ENCODE measurements around the gene HOXB9.
A peak's percentile ranks its signal among the peaks of the same experiment; 100 is the strongest.

- TF ChIP-seq, protein P1, sequence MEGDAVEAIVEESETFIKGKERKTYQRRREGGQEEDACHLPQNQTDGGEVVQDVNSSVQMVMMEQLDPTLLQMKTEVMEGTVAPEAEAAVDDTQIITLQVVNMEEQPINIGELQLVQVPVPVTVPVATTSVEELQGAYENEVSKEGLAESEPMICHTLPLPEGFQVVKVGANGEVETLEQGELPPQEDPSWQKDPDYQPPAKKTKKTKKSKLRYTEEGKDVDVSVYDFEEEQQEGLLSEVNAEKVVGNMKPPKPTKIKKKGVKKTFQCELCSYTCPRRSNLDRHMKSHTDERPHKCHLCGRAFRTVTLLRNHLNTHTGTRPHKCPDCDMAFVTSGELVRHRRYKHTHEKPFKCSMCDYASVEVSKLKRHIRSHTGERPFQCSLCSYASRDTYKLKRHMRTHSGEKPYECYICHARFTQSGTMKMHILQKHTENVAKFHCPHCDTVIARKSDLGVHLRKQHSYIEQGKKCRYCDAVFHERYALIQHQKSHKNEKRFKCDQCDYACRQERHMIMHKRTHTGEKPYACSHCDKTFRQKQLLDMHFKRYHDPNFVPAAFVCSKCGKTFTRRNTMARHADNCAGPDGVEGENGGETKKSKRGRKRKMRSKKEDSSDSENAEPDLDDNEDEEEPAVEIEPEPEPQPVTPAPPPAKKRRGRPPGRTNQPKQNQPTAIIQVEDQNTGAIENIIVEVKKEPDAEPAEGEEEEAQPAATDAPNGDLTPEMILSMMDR (IDR thresholded peaks at IDR 0.05; ENCODE audit: insufficient read depth, low read depth, low read length): no peak
- TF ChIP-seq EZH2 (IDR thresholded peaks at IDR 0.05; ENCODE audit: insufficient read depth, low read length): peak; percentile 95
Observed at GRCh38 chr17:48633266-48633677, 7.1 kb upstream of the HOXB9 start.

Data from astrocyte (in vitro differentiated cells and primary cell).